Activated B cell treated with CpG ODN at 0.5 μM for 24 hours (primary cell): ENCODE results near the gene ARHGAP19. TPM values are rescaled to one million over a fixed set of nuclear protein-coding genes. Genes with fewer than 3 reads are reported as not detected.

Experiments used
- ATAC-seq: fragments of 200-7000 bp; cut with Tn5 transposase; one replicate; pipeline ENCODE4 v1.10.0; 2021; ENCODE audit warnings: low read depth, mild to moderate bottlenecking, moderate library complexity
- CTCF ChIA-PET: fragments of 350-600 bp; sonication (Branson Sonifier 250); formaldehyde crosslinking; loops from one replicate; lab custom pipeline; 2021; ENCODE audit warnings: antibody characterized with exemption; lab: Charles Lee
- POLR2A ChIA-PET: fragments of 350-600 bp; sonication (Branson Sonifier 250); formaldehyde crosslinking; loops from one replicate; lab custom pipeline; 2021; ENCODE audit warnings: antibody characterized with exemption; lab: Charles Lee
- DNase-seq: peaks from one replicate; pipeline ENCODE4 v3.0.0; 2022
- H3K27ac Mint-ChIP-seq: one replicate; pipeline ENCODE4 v1.8.0; 2020; ENCODE audit warnings: mixed read lengths
- H3K27me3 Mint-ChIP-seq: one replicate; pipeline ENCODE4 v1.8.0; 2021; ENCODE audit warnings: mixed read lengths
- H3K36me3 Mint-ChIP-seq: one replicate; pipeline ENCODE4 v1.8.0; 2021; ENCODE audit warnings: low read depth, mixed read lengths
- H3K4me1 Mint-ChIP-seq: one replicate; pipeline ENCODE4 v1.8.0; 2021; ENCODE audit warnings: mixed read lengths
- H3K4me3 Mint-ChIP-seq: one replicate; pipeline ENCODE4 v1.8.0; 2020; ENCODE audit warnings: mild to moderate bottlenecking, mixed read lengths
- H3K9me3 Mint-ChIP-seq: one replicate; pipeline ENCODE4 v1.8.0; 2020; ENCODE audit warnings: mixed read lengths
- CTCF ChIP-seq: fragments of 200-600 bp; IDR thresholded peaks from one replicate; pipeline ENCODE4 v1.8.0; 2022; ENCODE audit warnings: antibody characterized with exemption, mild to moderate bottlenecking
- intact Hi-C: fragments of 100-400 bp; cut with micrococcal nuclease; formaldehyde crosslinking; loops from one replicate; pipeline ENCODE4 v1.15.1; 2024
- total RNA-seq: library from RNA; stranded (reverse); gene quantifications from 2 replicates; pipeline ENCODE4 v1.2.3, GENCODE V29; 2022

Gene ARHGAP19
- total RNA-seq = 14.7 and 17.8 TPM in 2 replicates

- peaks cover 3% of the 10 kb centered on the region for H3K36me3 Mint-ChIP-seq
- peak within 1 kb of the TSS; percentile 85 for H3K27ac Mint-ChIP-seq
- no peaks in the 10 kb centered on the region for H3K9me3 Mint-ChIP-seq
- H3K4me1 Mint-ChIP-seq = peaks cover 19% of the 10 kb centered on the region
- H3K4me3 Mint-ChIP-seq = peak within 1 kb of the TSS; percentile 92
- POLR2A ChIA-PET = interaction anchor here (1.1 to 1.6 kb wide), 2 partner anchors 42 to 109 kb away, joined by 3 to 4 read pairs; partner anchors contain the start of gene FRAT2
- ATAC-seq (peak; percentile 98), DNase-seq (peak; percentile 73)
- intact Hi-C loops = loop anchor here (1.0 to 5.0 kb wide), 8 partner anchors 13 to 840 kb away; partner anchors contain the start of genes EXOSC1, FRAT1, FRAT2 and MMS19
- CTCF ChIA-PET = interaction anchor here (1.5 kb wide), 1 partner anchor 13 kb away, joined by 5 read pairs; no protein-coding TSS in a partner anchor
- no peak for TF ChIP-seq CTCF
- H3K27me3 Mint-ChIP-seq = peaks cover 1% of the 10 kb centered on the region
These were observed at the start of gene ARHGAP19 for GRCh38 chr10:97292097-97292861. TSS of gene ARHGAP19 (minus strand) at chr10:97292637. CDS start at chr10:97292627, 10 bp downstream.

- ATAC-seq (no peak), DNase-seq (no peak)
- no peak overlapping the region for H3K27ac Mint-ChIP-seq
- intact Hi-C loops = no loop called here
- ChIA-PET POLR2A (interaction anchor here (0.6 kb wide), 1 partner anchor 77 kb away, joined by 3 read pairs; no protein-coding TSS in a partner anchor), CTCF (no interaction called here)
- H3K9me3 Mint-ChIP-seq = no peaks in the 10 kb centered on the region
- TF ChIP-seq CTCF = no peak
- peaks cover 5% of the 10 kb centered on the region for H3K4me1 Mint-ChIP-seq
- H3K27me3 Mint-ChIP-seq = no peaks in the 10 kb centered on the region
- H3K4me3 Mint-ChIP-seq = no peak overlapping the region
- H3K36me3 Mint-ChIP-seq = no peaks in the 10 kb centered on the region
These were observed 49.0 kb upstream of the ARHGAP19 start for GRCh38 chr10:97341416-97341815.

- H3K27ac Mint-ChIP-seq = no peak overlapping the region
- ChIA-PET CTCF (no interaction called here), POLR2A (no interaction called here)
- no peak for TF ChIP-seq CTCF
- intact Hi-C loops = no loop called here
- no peaks in the 10 kb centered on the region for H3K9me3 Mint-ChIP-seq
- DNase-seq = no peak
- peaks cover 18% of the 10 kb centered on the region for H3K4me1 Mint-ChIP-seq
- peaks cover 4% of the 10 kb centered on the region for H3K36me3 Mint-ChIP-seq
- H3K27me3 Mint-ChIP-seq = no peaks in the 10 kb centered on the region
- no peak overlapping the region for H3K4me3 Mint-ChIP-seq
- ATAC-seq = no peak
These were observed 45.6 kb upstream of the ARHGAP19 start for GRCh38 chr10:97338041-97338440.

GRCh38 chr10:97336942-97337831 lies 44.8 kb upstream of the ARHGAP19 start:
- Mint-ChIP-seq H3K9me3 (no peaks in the 10 kb centered on the region), H3K4me1 (peaks cover 26% of the 10 kb centered on the region), H3K27me3 (no peaks in the 10 kb centered on the region), H3K27ac (no peak overlapping the region), H3K4me3 (no peak overlapping the region), H3K36me3 (peaks cover 4% of the 10 kb centered on the region)
- TF ChIP-seq CTCF = no peak
- ATAC-seq (no peak), DNase-seq (no peak)
- CTCF ChIA-PET = no interaction called here
- POLR2A ChIA-PET = no interaction called here
- intact Hi-C loops = loop anchor here (2.0 kb wide), 1 partner anchor 162 kb away; the partner anchor contains the start of genes MMS19 and UBTD1
